ENCODE measurements around the gene FUT4. TPM values are rescaled to one million over a fixed set of nuclear protein-coding genes. Genes with fewer than 3 reads are reported as not detected.
A peak's percentile ranks its signal among the peaks of the same experiment; 100 is the strongest.

Gene FUT4
- total and polyA plus RNA-seq, 5 donors from 2014 or later: 1.7 to 5.1 (median 2.1) TPM

DNA sequence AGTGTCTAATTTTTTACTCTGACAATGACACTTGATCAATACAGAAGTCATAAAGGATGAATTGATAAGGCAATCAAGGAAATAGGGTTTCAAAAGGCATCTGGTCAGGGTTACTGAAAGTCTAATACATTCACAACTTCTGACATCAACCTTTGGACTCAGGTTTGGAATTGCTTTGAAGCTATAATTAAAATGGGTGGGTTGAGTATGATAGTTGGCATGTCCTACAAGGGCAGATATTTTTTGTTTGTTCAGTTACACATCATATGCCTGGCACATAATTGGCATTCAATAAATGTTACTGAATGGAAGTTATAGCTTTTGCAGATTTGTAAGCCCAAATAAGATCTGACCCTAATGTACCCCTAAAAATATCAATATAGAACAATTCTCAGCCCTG, 7.3 kb upstream of the FUT4 start:
- Mint-ChIP-seq H3K4me3 (no peak overlapping the region), H3K36me3 (no peaks in the 10 kb centered on the region), H3K9me3 (peaks cover 0 to 3% (median 0%) of the 10 kb centered on the region in 7 donors), H3K27me3 (peaks cover 52% of the 10 kb centered on the region), H3K27ac (no peak overlapping the region), H3K4me1 (no peaks in the 10 kb centered on the region)
- H3K9me3 ChIP-seq (ENCODE audit: control insufficient read depth in 2 of 2, low read length in 2 of 2): no peaks in the 10 kb centered on the region
- DNase-seq (no peak), ATAC-seq (ENCODE audit: low read depth in 2 of 2) (no peak)
- H3K4me1 ChIP-seq (ENCODE audit: control insufficient read depth, insufficient read depth, low read length, poor library complexity, severe bottlenecking): no peaks in the 10 kb centered on the region
- H3K27me3 ChIP-seq (ENCODE audit: control insufficient read depth, insufficient read depth, low read length): peaks cover 11% of the 10 kb centered on the region
- no peaks in the 10 kb centered on the region for H3K36me3 ChIP-seq (ENCODE audit: control insufficient read depth, insufficient read depth, low read length)
- H3K27ac ChIP-seq (ENCODE audit: insufficient read depth, low read length, poor library complexity, severe bottlenecking): no peak overlapping the region
- H3K4me3 ChIP-seq (ENCODE audit: low read depth, low read length): no peak overlapping the region

DNA sequence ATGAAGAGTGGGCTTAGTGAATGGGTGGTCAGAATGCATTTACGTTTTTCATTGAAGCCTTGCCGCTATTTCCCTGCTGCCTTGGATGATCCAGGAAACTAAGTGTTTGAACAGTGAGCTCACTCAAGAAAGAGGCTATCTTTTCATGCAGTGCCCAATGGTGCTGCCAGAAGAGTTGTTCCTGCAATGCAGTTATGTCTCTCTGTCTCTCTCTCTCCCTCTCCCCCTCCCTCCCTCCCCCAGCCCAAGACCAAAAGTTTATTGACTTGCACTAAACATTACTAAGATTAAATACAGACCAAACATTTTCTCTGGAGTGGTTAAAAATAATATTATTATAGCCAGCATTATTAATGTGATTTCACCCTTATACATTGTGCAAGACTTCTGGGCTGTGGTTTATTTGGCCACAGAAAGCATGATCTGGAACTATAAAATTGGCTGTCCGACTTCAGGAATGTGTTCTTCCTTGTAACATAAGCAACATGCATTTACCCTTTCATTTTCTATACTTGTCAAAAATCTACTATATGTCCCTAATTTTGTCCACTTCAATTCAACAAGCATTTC, 6.6 kb upstream of the FUT4 start:
- no peak for ATAC-seq (ENCODE audit: low read depth in 2 of 2)
- H3K4me1 Mint-ChIP-seq: no peaks in the 10 kb centered on the region

DNA sequence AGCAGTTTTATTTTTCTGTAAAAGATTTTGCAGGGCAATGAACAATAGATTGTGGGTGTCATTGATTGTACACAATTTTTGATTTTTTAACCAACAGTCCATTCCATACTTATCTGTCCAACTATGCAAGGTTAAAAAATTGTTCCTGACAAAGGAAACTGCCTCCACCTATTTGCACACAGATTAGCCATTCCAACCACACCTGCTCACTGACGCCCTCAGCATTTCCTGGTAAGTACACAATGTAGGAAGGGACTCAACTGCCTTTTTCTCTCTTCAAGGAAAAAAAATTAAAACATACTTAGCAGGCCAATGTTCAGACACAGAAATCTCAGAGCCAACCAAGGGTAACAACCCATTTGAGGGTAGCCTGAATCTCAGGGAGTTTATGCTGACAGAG, 4.3 kb upstream of the FUT4 start:
- Mint-ChIP-seq H3K9me3 (peaks cover 0 to 3% (median 0%) of the 10 kb centered on the region in 7 donors), H3K27me3 (peaks cover 26% of the 10 kb centered on the region), H3K4me1 (peaks cover 7 to 12% (median 7%) of the 10 kb centered on the region in 4 donors), H3K4me3 (no peak overlapping the region), H3K36me3 (no peaks in the 10 kb centered on the region), H3K27ac (no peak overlapping the region)
- no peaks in the 10 kb centered on the region for H3K36me3 ChIP-seq (ENCODE audit: control insufficient read depth, insufficient read depth, low read length)
- no peak overlapping the region for H3K4me3 ChIP-seq (ENCODE audit: low read depth, low read length)
- no peak overlapping the region for H3K27ac ChIP-seq (ENCODE audit: insufficient read depth, low read length, poor library complexity, severe bottlenecking)
- H3K27me3 ChIP-seq (ENCODE audit: control insufficient read depth, insufficient read depth, low read length): peaks cover 2% of the 10 kb centered on the region
- ATAC-seq (ENCODE audit: low read depth in 2 of 2): no peak
- H3K4me1 ChIP-seq (ENCODE audit: control insufficient read depth, insufficient read depth, low read length, poor library complexity, severe bottlenecking): peaks cover 6% of the 10 kb centered on the region
- no peaks in the 10 kb centered on the region for H3K9me3 ChIP-seq (ENCODE audit: control insufficient read depth in 2 of 2, low read length in 2 of 2)
- DNase-seq: no peak

More for the DNA sequence above, 6.6 kb upstream of the FUT4 start:
- H3K27me3 Mint-ChIP-seq: peaks cover 45% of the 10 kb centered on the region
- H3K4me3 Mint-ChIP-seq: no peak overlapping the region
- DNase-seq: no peak
- H3K9me3 Mint-ChIP-seq: peaks cover 0 to 3% (median 0%) of the 10 kb centered on the region in 7 donors
- peaks cover 9% of the 10 kb centered on the region for H3K27me3 ChIP-seq (ENCODE audit: control insufficient read depth, insufficient read depth, low read length)
- H3K9me3 ChIP-seq (ENCODE audit: control insufficient read depth in 2 of 2, low read length in 2 of 2): no peaks in the 10 kb centered on the region
- H3K36me3 Mint-ChIP-seq: no peaks in the 10 kb centered on the region
- H3K27ac ChIP-seq (ENCODE audit: insufficient read depth, low read length, poor library complexity, severe bottlenecking): no peak overlapping the region
- H3K4me3 ChIP-seq (ENCODE audit: low read depth, low read length): no peak overlapping the region
- no peaks in the 10 kb centered on the region for H3K4me1 ChIP-seq (ENCODE audit: control insufficient read depth, insufficient read depth, low read length, poor library complexity, severe bottlenecking)
- no peak overlapping the region for H3K27ac Mint-ChIP-seq
- H3K36me3 ChIP-seq (ENCODE audit: control insufficient read depth, insufficient read depth, low read length): no peaks in the 10 kb centered on the region

DNA sequence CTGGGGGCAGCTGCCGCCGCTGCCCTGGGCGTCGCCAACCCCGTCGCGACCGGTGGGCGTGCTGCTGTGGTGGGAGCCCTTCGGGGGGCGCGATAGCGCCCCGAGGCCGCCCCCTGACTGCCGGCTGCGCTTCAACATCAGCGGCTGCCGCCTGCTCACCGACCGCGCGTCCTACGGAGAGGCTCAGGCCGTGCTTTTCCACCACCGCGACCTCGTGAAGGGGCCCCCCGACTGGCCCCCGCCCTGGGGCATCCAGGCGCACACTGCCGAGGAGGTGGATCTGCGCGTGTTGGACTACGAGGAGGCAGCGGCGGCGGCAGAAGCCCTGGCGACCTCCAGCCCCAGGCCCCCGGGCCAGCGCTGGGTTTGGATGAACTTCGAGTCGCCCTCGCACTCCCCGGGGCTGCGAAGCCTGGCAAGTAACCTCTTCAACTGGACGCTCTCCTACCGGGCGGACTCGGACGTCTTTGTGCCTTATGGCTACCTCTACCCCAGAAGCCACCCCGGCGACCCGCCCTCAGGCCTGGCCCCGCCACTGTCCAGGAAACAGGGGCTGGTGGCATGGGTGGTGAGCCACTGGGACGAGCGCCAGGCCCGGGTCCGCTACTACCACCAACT, 1.0 kb downstream of the FUT4 start:
- H3K27ac Mint-ChIP-seq: no peak overlapping the region
- peaks cover 40% of the 10 kb centered on the region for H3K4me1 ChIP-seq (ENCODE audit: control insufficient read depth, insufficient read depth, low read length, poor library complexity, severe bottlenecking)
- H3K27me3 Mint-ChIP-seq: peaks cover 9% of the 10 kb centered on the region
- no peaks in the 10 kb centered on the region for H3K36me3 ChIP-seq (ENCODE audit: control insufficient read depth, insufficient read depth, low read length)
- H3K27ac ChIP-seq (ENCODE audit: insufficient read depth, low read length, poor library complexity, severe bottlenecking): no peak overlapping the region
- no peaks in the 10 kb centered on the region for H3K27me3 ChIP-seq (ENCODE audit: control insufficient read depth, insufficient read depth, low read length)
- H3K9me3 Mint-ChIP-seq: no peaks in the 10 kb centered on the region
- no peaks in the 10 kb centered on the region for H3K9me3 ChIP-seq (ENCODE audit: control insufficient read depth in 2 of 2, low read length in 2 of 2)
- peaks cover 26 to 53% (median 38%) of the 10 kb centered on the region in 4 donors for H3K4me1 Mint-ChIP-seq
- no peak overlapping the region for H3K4me3 ChIP-seq (ENCODE audit: low read depth, low read length)
- H3K4me3 Mint-ChIP-seq: peak overlapping the region; percentile 77 to 90 (median 85)
- ATAC-seq (ENCODE audit: low read depth in 2 of 2) (no peak), DNase-seq (no peak)
- H3K36me3 Mint-ChIP-seq: peaks cover 3% of the 10 kb centered on the region

DNA sequence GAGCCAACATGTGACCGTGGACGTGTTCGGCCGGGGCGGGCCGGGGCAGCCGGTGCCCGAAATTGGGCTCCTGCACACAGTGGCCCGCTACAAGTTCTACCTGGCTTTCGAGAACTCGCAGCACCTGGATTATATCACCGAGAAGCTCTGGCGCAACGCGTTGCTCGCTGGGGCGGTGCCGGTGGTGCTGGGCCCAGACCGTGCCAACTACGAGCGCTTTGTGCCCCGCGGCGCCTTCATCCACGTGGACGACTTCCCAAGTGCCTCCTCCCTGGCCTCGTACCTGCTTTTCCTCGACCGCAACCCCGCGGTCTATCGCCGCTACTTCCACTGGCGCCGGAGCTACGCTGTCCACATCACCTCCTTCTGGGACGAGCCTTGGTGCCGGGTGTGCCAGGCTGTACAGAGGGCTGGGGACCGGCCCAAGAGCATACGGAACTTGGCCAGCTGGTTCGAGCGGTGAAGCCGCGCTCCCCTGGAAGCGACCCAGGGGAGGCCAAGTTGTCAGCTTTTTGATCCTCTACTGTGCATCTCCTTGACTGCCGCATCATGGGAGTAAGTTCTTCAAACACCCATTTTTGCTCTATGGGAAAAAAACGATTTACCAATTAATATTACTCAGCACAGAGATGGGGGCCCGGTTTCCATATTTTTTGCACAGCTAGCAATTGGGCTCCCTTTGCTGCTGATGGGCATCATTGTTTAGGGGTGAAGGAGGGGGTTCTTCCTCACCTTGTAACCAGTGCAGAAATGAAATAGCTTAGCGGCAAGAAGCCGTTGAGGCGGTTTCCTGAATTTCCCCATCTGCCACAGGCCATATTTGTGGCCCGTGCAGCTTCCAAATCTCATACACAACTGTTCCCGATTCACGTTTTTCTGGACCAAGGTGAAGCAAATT, 1.8 kb downstream of the FUT4 start:
- Mint-ChIP-seq H3K4me1 (peaks cover 26 to 60% (median 45%) of the 10 kb centered on the region in 4 donors), H3K4me3 (peak overlapping the region; percentile 77 to 90 (median 85)), H3K27me3 (peaks cover 6% of the 10 kb centered on the region), H3K36me3 (peaks cover 3% of the 10 kb centered on the region), H3K27ac (peak overlapping the region; percentile 73 to 94 (median 75)), H3K9me3 (no peaks in the 10 kb centered on the region)
- ATAC-seq (ENCODE audit: low read depth in 2 of 2) (no peak), DNase-seq (no peak)
- Histone ChIP-seq H3K4me3 (ENCODE audit: low read depth, low read length) (peak overlapping the region; percentile 53), H3K27me3 (ENCODE audit: control insufficient read depth, insufficient read depth, low read length) (no peaks in the 10 kb centered on the region), H3K27ac (ENCODE audit: insufficient read depth, low read length, poor library complexity, severe bottlenecking) (no peak overlapping the region), H3K4me1 (ENCODE audit: control insufficient read depth, insufficient read depth, low read length, poor library complexity, severe bottlenecking) (peaks cover 40% of the 10 kb centered on the region), H3K9me3 (ENCODE audit: control insufficient read depth in 2 of 2, low read length in 2 of 2) (no peaks in the 10 kb centered on the region), H3K36me3 (ENCODE audit: control insufficient read depth, insufficient read depth, low read length) (no peaks in the 10 kb centered on the region)

DNA sequence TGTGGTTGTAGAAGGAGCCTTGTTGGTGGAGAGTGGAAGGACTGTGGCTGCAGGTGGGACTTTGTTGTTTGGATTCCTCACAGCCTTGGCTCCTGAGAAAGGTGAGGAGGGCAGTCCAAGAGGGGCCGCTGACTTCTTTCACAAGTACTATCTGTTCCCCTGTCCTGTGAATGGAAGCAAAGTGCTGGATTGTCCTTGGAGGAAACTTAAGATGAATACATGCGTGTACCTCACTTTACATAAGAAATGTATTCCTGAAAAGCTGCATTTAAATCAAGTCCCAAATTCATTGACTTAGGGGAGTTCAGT, 2.4 kb downstream of the FUT4 start:
- H3K27ac Mint-ChIP-seq: peak overlapping the region in 1 of 3 donors; percentile 73
- Histone ChIP-seq H3K4me1 (ENCODE audit: control insufficient read depth, insufficient read depth, low read length, poor library complexity, severe bottlenecking) (peaks cover 40% of the 10 kb centered on the region), H3K9me3 (ENCODE audit: control insufficient read depth in 2 of 2, low read length in 2 of 2) (no peaks in the 10 kb centered on the region), H3K4me3 (ENCODE audit: low read depth, low read length) (peak overlapping the region; percentile 53), H3K27me3 (ENCODE audit: control insufficient read depth, insufficient read depth, low read length) (no peaks in the 10 kb centered on the region), H3K27ac (ENCODE audit: insufficient read depth, low read length, poor library complexity, severe bottlenecking) (no peak overlapping the region), H3K36me3 (ENCODE audit: control insufficient read depth, insufficient read depth, low read length) (no peaks in the 10 kb centered on the region)
- peaks cover 3% of the 10 kb centered on the region for H3K36me3 Mint-ChIP-seq
- DNase-seq (no peak), ATAC-seq (ENCODE audit: low read depth in 2 of 2) (no peak)
- H3K4me1 Mint-ChIP-seq: peaks cover 26 to 61% (median 46%) of the 10 kb centered on the region in 4 donors
- H3K4me3 Mint-ChIP-seq: peak overlapping the region; percentile 77 to 90 (median 85)
- no peaks in the 10 kb centered on the region for H3K9me3 Mint-ChIP-seq
- peaks cover under 1% of the 10 kb centered on the region for H3K27me3 Mint-ChIP-seq

DNA sequence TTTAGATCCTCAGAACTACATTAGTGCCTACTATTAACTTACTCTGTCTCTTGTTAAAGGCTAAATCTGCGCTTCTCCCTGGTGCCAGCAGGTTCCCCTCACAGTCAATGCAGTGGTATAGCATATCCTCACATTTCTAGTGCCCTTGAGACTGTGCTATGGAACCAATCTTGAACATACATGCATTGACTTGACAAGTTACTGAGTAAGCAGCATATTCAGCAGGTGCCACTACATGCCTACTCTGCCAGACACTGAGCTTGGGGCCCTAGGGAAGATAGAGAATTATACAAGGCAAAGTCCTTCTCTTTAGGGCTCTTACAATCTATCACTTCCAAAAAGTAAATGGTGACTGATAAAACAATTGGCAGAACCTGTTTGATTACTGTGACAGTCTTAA, 3.2 kb downstream of the FUT4 start:
- H3K4me3 Mint-ChIP-seq: peak overlapping the region; percentile 77 to 90 (median 84)
- ATAC-seq (ENCODE audit: low read depth in 2 of 2) (no peak), DNase-seq (peak in 1 of 3 donors; percentile 32)
- Histone ChIP-seq H3K9me3 (ENCODE audit: control insufficient read depth in 2 of 2, low read length in 2 of 2) (no peaks in the 10 kb centered on the region), H3K27ac (ENCODE audit: insufficient read depth, low read length, poor library complexity, severe bottlenecking) (no peak overlapping the region), H3K36me3 (ENCODE audit: control insufficient read depth, insufficient read depth, low read length) (no peaks in the 10 kb centered on the region), H3K4me3 (ENCODE audit: low read depth, low read length) (peak overlapping the region; percentile 53), H3K27me3 (ENCODE audit: control insufficient read depth, insufficient read depth, low read length) (no peaks in the 10 kb centered on the region), H3K4me1 (ENCODE audit: control insufficient read depth, insufficient read depth, low read length, poor library complexity, severe bottlenecking) (peaks cover 40% of the 10 kb centered on the region)
- H3K36me3 Mint-ChIP-seq: peaks cover 3% of the 10 kb centered on the region
- H3K4me1 Mint-ChIP-seq: peaks cover 26 to 61% (median 46%) of the 10 kb centered on the region in 4 donors
- H3K9me3 Mint-ChIP-seq: no peaks in the 10 kb centered on the region
- H3K27me3 Mint-ChIP-seq: no peaks in the 10 kb centered on the region
- peak overlapping the region in 2 of 3 donors; percentile 12 to 60 for H3K27ac Mint-ChIP-seq
